GM12878 (cell line): ENCODE data around the gene CLEC2L. TPM values are rescaled to one million over a fixed set of nuclear protein-coding genes. Genes with fewer than 3 reads are reported as not detected.

Experiments used
- ATAC-seq: fragments of 200-7000 bp; cut with Tn5 transposase; 3 replicates; pipeline ENCODE4 v1.9.1; 2020; ENCODE audit warnings: mild to moderate bottlenecking, moderate library complexity
- BruUV-seq: library from RNA; stranded (reverse); fragments of 400-500 nt; replicated peaks from 2 replicates; lab custom pipeline; 2021; lab: Mats Ljungman, UMichigan
- CTCF ChIA-PET: fragments of 300-600 bp; sonication (Branson Sonifier 250); formaldehyde crosslinking; extraction: SDS; loops from one replicate; lab custom pipeline; 2021; ENCODE audit warnings: inconsistent platforms; lab: Yijun Ruan, JAX
- POLR2A ChIA-PET: fragments of 350-600 bp; formaldehyde crosslinking; extraction: SDS; loops from one replicate; lab custom pipeline; 2021; ENCODE audit warnings: inconsistent platforms; lab: Charles Lee
- RAD21 ChIA-PET: fragments of 300-600 bp; sonication (Branson Sonifier 250); formaldehyde crosslinking; loops from one replicate; lab custom pipeline; 2023; ENCODE audit warnings: antibody characterized with exemption; ENCODE audit not compliant: unreplicated experiment; lab: Charles Lee
- SMC1A ChIA-PET: fragments of 300-600 bp; sonication (Branson Sonifier 250); formaldehyde crosslinking; loops from one replicate; lab custom pipeline; 2023; ENCODE audit not compliant: unreplicated experiment, uncharacterized antibody; lab: Charles Lee
- DNase-seq: peaks from one replicate; pipeline ENCODE4 v3.0.0-alpha.2; 2011; ENCODE audit warnings: low read depth, low spot score
- FAIRE-seq: peaks from 3 replicates; lab custom pipeline; 2011; peaks lifted over from hg19 to GRCh38; lab: Jason Lieb, UNC
- H2AFZ ChIP-seq: 2 replicates; pipeline ENCODE4 v1.6.0; 2011; ENCODE audit warnings: low read depth, low read length, control low read depth; ENCODE audit not compliant: control insufficient read depth
- H3K27ac ChIP-seq: 2 replicates; pipeline ENCODE4 v1.5.1; 2011; ENCODE audit warnings: control low read depth; ENCODE audit not compliant: control insufficient read depth, insufficient read depth
- H3K27me3 ChIP-seq, 2 experiments: replicated peaks in 1 of 2; 2 replicates each; pipeline versions ENCODE4 v1.6.0 to v1.6.1; 2011; ENCODE audit warnings: low read length in 1 of 2; ENCODE audit not compliant: control insufficient read depth in 2 of 2, insufficient read depth in 2 of 2
- H3K36me3 ChIP-seq, 2 experiments: 2 replicates each; pipeline ENCODE4 v1.5.1; 2011; ENCODE audit warnings: low read length in 1 of 2; ENCODE audit not compliant: control insufficient read depth in 2 of 2, insufficient read depth in 2 of 2
- H3K4me1 ChIP-seq: 2 replicates; pipeline ENCODE4 v1.6.1; 2011; ENCODE audit warnings: mild to moderate bottlenecking, low read length, moderate library complexity, mixed read lengths; ENCODE audit not compliant: control insufficient read depth, insufficient read depth
- H3K4me2 ChIP-seq: 2 replicates; pipeline ENCODE4 v1.6.0; 2011; ENCODE audit warnings: control low read depth; ENCODE audit not compliant: control insufficient read depth, insufficient read depth
- H3K4me3 ChIP-seq: fragments of 200-600 bp; sonication (generic); 2 replicates; pipeline ENCODE4 v1.5.1; 2016
- H3K79me2 ChIP-seq: 2 replicates; pipeline ENCODE4 v1.6.0; 2011; ENCODE audit warnings: low read length; ENCODE audit not compliant: control insufficient read depth, insufficient read depth
- H3K9ac ChIP-seq: 2 replicates; pipeline ENCODE4 v1.8.0; 2011; ENCODE audit warnings: low read length, control low read depth, mixed read lengths; ENCODE audit not compliant: control insufficient read depth, insufficient read depth
- H3K9me3 ChIP-seq: replicated peaks from 3 replicates; pipeline ENCODE4 v1.5.1; 2011; ENCODE audit warnings: mild to moderate bottlenecking, low read length; ENCODE audit not compliant: control insufficient read depth, insufficient read depth
- H4K20me1 ChIP-seq: 2 replicates; pipeline ENCODE4 v1.6.0; 2011; ENCODE audit not compliant: control insufficient read depth, insufficient read depth
- HDAC6 ChIP-seq: fragments of 200-600 bp; sonication (generic); IDR thresholded peaks from one replicate; pipeline ENCODE4 v1.8.0; 2017; ENCODE audit warnings: antibody characterized with exemption; ENCODE audit not compliant: unreplicated experiment
- IKZF1 ChIP-seq: fragments of 450-650 bp; conservative IDR thresholded peaks from 2 replicates; pipeline ENCODE4 v1.6.1; 2017; ENCODE audit warnings: antibody characterized with exemption, mild to moderate bottlenecking
- IKZF2 ChIP-seq, 2 experiments: fragments of 450-650 bp; IDR thresholded peaks; 2 replicates each; pipeline ENCODE4 v1.6.1; 2017; ENCODE audit warnings: mild to moderate bottlenecking in 2 of 2, moderate library complexity in 2 of 2
- MTA3 ChIP-seq: IDR thresholded peaks from 2 replicates; pipeline ENCODE4 v1.6.1; 2012; ENCODE audit warnings: low read length, inconsistent platforms, borderline replicate concordance
- PBX3 ChIP-seq: IDR thresholded peaks from 2 replicates; pipeline ENCODE4 v1.6.1; 2011; ENCODE audit warnings: mild to moderate bottlenecking, low read depth, low read length, moderate library complexity; ENCODE audit not compliant: insufficient replicate concordance
- POLR2AphosphoS5 ChIP-seq: IDR thresholded peaks from 2 replicates; pipeline ENCODE4 v1.6.1; 2011; ENCODE audit warnings: mild to moderate bottlenecking, low read length, inconsistent platforms
- SREBF1 ChIP-seq: IDR thresholded peaks from 2 replicates; pipeline ENCODE4 v1.6.1; 2012; ENCODE audit warnings: mild to moderate bottlenecking, low read length
- SUZ12 ChIP-seq: fragments of 200-600 bp; sonication (generic); IDR thresholded peaks from one replicate; pipeline ENCODE4 v1.6.1; 2018; ENCODE audit warnings: antibody characterized with exemption, mild to moderate bottlenecking; ENCODE audit not compliant: unreplicated experiment
- ZBED1 ChIP-seq: IDR thresholded peaks from 2 replicates; pipeline ENCODE4 v1.6.1; 2016; ENCODE audit warnings: borderline replicate concordance
- WGBS: methylation state at CpG from one replicate; pipeline ENCODE4 v1.1.6; 2016; ENCODE audit warnings: low lambda C conversion rate; ENCODE audit not compliant: insufficient replicate concordance, insufficient coverage; ENCODE audit errors: missing lambda C conversion rate; 5-methylcytosine and 5-hydroxymethylcytosine counted together
- in situ Hi-C: fragments of 300-500 bp; cut with MboI; formaldehyde crosslinking; loops from 9 replicates; pipeline ENCODE4 v1.14.3; 2018; ENCODE audit warnings: mixed read lengths
- intact Hi-C: fragments of 100-400 bp; cut with micrococcal nuclease; formaldehyde crosslinking; loops from one replicate; pipeline ENCODE4 v1.14.2; 2022; ENCODE audit not compliant: unreplicated experiment
- polyA plus RNA-seq, 11 experiments: library from polyadenylated mRNA; depleted of rRNA in 4 of 11; unstranded in 6 of 11; stranded (reverse) in 5 of 11; fragments of >200 nt; fragmentation: Nextera tagmentation in 4 of 11; fragmentation: Illumina TruSeq in 1 of 11; extraction: Ambion mirVana in 4 of 11; extraction: Trizol in 1 of 11; gene quantifications; 1 replicate in 1 of 11; 2 replicates in 10 of 11; pipeline versions ENCODE4 v1.2.1 to v1.2.3, GENCODE V29; 2011 to 2016; ENCODE audit warnings: inconsistent platforms in 2 of 11, missing spikeins in 2 of 11, low read depth in 1 of 11
- total RNA-seq, 4 experiments: library from RNA; depleted of rRNA in 3 of 4; stranded (reverse); fragments of >200 nt in 3 of 4; fragmentation: Illumina TruSeq in 1 of 4; extraction: Trizol in 1 of 4; gene quantifications; 2 replicates each; pipeline versions ENCODE4 v1.2.1 to v1.2.3, GENCODE V29; 2013 to 2021
- TF ChIP-seq, protein P1 (sequence below): fragments of 450-650 bp; formaldehyde crosslinking; IDR thresholded peaks from 2 replicates; pipeline ENCODE4 v1.4.0; 2020; ENCODE audit warnings: mild to moderate bottlenecking, moderate library complexity
- TF ChIP-seq, protein P2 (sequence below): fragments of 450-650 bp; formaldehyde crosslinking; IDR thresholded peaks from 2 replicates; pipeline ENCODE4 v1.4.0; 2022; ENCODE audit warnings: mild to moderate bottlenecking, moderate library complexity

Gene CLEC2L
- total and polyA plus RNA-seq, 10 of the 15 experiments (the other 5 are each of a cell fraction or from before 2014, with no cell fraction given): not detected

- TF ChIP-seq PBX3: no peak
- TF ChIP-seq MTA3: no peak
- no peak for TF ChIP-seq IKZF2 (IDR thresholded peaks at IDR 0.05)
- TF ChIP-seq, all 136 proteins: peak for 0
Observed at GRCh38 chr7:139476891-139477290, 46.6 kb upstream of the CLEC2L start (continued).

DNA sequence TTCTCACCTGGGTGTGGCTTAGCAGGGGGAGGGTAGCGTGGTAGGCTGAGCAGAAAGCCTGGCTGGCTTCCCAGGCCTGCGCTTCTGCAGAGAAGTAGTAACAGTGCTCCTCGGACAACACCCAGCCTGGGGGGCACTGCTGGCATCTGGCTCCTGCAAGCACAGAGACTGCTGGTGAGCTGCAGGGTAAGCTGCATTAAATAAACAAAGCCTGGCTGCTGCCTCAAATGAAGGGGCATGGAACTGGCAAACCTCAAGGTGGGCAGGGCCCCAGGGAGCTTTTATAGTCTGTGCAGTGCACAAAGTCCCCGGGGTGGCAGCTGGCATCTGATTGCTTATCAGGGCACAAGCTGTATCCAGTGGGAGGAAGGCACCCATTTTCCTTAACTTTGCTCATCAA is 43.9 kb upstream of the CLEC2L start:
- ChIA-PET RAD21 (no interaction called here), POLR2A (no interaction called here), CTCF (interaction anchor here (1.0 kb wide), 1 partner anchor 45 kb away, joined by 3 read pairs; no protein-coding TSS in a partner anchor), SMC1A (no interaction called here)
- H3K9ac ChIP-seq: no peak overlapping the region
- no peak for ATAC-seq
- no peak overlapping the region for H3K27ac ChIP-seq
- H3K79me2 ChIP-seq: no peaks in the 10 kb centered on the region
- H3K27me3 ChIP-seq: peaks cover 0 to 7% of the 10 kb centered on the region in 2 experiments; a peak in 3 of 4 replicates
- no peak for DNase-seq
- no peaks in the 10 kb centered on the region for H3K4me1 ChIP-seq
- H4K20me1 ChIP-seq: no peaks in the 10 kb centered on the region
- in situ Hi-C loops (no loop called here), intact Hi-C loops (no loop called here)
- no peak for FAIRE-seq
- H3K36me3 ChIP-seq: no peaks in the 10 kb centered on the region
- no peak overlapping the region for H2AFZ ChIP-seq
- no TSS peak for BruUV-seq
- TF ChIP-seq ZBED1: no peak
- TF ChIP-seq, protein P1, sequence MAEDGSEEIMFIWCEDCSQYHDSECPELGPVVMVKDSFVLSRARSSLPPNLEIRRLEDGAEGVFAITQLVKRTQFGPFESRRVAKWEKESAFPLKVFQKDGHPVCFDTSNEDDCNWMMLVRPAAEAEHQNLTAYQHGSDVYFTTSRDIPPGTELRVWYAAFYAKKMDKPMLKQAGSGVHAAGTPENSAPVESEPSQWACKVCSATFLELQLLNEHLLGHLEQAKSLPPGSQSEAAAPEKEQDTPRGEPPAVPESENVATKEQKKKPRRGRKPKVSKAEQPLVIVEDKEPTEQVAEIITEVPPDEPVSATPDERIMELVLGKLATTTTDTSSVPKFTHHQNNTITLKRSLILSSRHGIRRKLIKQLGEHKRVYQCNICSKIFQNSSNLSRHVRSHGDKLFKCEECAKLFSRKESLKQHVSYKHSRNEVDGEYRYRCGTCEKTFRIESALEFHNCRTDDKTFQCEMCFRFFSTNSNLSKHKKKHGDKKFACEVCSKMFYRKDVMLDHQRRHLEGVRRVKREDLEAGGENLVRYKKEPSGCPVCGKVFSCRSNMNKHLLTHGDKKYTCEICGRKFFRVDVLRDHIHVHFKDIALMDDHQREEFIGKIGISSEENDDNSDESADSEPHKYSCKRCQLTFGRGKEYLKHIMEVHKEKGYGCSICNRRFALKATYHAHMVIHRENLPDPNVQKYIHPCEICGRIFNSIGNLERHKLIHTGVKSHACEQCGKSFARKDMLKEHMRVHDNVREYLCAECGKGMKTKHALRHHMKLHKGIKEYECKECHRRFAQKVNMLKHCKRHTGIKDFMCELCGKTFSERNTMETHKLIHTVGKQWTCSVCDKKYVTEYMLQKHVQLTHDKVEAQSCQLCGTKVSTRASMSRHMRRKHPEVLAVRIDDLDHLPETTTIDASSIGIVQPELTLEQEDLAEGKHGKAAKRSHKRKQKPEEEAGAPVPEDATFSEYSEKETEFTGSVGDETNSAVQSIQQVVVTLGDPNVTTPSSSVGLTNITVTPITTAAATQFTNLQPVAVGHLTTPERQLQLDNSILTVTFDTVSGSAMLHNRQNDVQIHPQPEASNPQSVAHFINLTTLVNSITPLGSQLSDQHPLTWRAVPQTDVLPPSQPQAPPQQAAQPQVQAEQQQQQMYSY: no peak
- TF ChIP-seq, protein P2, sequence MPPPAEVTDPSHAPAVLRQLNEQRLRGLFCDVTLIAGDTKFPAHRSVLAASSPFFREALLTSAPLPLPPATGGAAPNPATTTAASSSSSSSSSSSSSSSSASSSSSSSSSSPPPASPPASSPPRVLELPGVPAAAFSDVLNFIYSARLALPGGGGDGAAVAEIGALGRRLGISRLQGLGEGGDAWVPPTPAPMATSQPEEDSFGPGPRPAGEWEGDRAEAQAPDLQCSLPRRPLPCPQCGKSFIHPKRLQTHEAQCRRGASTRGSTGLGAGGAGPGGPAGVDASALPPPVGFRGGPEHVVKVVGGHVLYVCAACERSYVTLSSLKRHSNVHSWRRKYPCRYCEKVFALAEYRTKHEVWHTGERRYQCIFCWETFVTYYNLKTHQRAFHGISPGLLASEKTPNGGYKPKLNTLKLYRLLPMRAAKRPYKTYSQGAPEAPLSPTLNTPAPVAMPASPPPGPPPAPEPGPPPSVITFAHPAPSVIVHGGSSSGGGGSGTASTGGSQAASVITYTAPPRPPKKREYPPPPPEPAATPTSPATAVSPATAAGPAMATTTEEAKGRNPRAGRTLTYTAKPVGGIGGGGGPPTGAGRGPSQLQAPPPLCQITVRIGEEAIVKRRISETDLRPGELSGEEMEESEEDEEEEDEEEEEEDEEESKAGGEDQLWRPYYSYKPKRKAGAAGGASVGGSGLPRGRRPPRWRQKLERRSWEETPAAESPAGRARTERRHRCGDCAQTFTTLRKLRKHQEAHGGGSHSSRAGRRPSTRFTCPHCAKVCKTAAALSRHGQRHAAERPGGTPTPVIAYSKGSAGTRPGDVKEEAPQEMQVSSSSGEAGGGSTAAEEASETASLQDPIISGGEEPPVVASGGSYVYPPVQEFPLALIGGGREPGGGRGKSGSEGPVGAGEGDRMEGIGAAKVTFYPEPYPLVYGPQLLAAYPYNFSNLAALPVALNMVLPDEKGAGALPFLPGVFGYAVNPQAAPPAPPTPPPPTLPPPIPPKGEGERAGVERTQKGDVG (CRISPR knock-in tag): no peak
- TF ChIP-seq POLR2AphosphoS5: no peak
- TF ChIP-seq SREBF1: no peak
- TF ChIP-seq SUZ12: no peak
- TF ChIP-seq IKZF1: no peak
- no peak for TF ChIP-seq HDAC6
- H3K4me3 ChIP-seq: no peak overlapping the region
- no peaks in the 10 kb centered on the region for H3K9me3 ChIP-seq
- WGBS: 33% methylated on average over 4 of the region's 4 CpGs
- no peak overlapping the region for H3K4me2 ChIP-seq
